Measurements from ENCODE around the gene N4BP2L2.

Gene N4BP2L2

DNA sequence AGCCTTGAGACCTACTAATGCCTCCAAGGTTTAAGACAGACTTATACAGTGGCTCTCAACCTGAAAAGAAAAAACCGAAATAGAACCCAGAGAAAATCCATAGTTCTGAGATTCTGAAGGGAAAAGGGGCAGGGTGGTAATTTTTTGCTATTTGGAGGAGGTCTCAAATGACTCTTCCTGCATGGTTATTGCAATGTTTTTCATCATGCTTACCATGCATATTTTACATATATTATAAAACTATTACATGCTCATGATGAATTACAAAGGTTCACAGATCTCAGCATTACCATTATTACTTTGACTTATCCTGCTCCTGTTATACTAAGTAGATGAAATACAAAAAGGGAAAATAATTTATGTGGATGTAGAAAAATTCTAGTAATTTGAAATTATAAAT lies 47.6 kb downstream of the N4BP2L2 start:
- H3K36me3 ChIP-seq (ENCODE audit: control insufficient read depth, insufficient read depth, low read length): no peaks in the 10 kb centered on the region
- no peak overlapping the region for H3K9ac ChIP-seq
- H3K27me3 ChIP-seq (ENCODE audit: control insufficient read depth, insufficient read depth, low read length): no peaks in the 10 kb centered on the region
- H3K4me2 ChIP-seq (ENCODE audit: low read length): no peak overlapping the region
- H3K4me1 ChIP-seq: no peaks in the 10 kb centered on the region
- H2AFZ ChIP-seq: no peak overlapping the region
- TF ChIP-seq, protein P1, sequence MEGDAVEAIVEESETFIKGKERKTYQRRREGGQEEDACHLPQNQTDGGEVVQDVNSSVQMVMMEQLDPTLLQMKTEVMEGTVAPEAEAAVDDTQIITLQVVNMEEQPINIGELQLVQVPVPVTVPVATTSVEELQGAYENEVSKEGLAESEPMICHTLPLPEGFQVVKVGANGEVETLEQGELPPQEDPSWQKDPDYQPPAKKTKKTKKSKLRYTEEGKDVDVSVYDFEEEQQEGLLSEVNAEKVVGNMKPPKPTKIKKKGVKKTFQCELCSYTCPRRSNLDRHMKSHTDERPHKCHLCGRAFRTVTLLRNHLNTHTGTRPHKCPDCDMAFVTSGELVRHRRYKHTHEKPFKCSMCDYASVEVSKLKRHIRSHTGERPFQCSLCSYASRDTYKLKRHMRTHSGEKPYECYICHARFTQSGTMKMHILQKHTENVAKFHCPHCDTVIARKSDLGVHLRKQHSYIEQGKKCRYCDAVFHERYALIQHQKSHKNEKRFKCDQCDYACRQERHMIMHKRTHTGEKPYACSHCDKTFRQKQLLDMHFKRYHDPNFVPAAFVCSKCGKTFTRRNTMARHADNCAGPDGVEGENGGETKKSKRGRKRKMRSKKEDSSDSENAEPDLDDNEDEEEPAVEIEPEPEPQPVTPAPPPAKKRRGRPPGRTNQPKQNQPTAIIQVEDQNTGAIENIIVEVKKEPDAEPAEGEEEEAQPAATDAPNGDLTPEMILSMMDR (IDR thresholded peaks at IDR 0.05): no peak
- H3K27ac ChIP-seq: no peak overlapping the region
- H3K79me2 ChIP-seq: no peaks in the 10 kb centered on the region
- H3K4me3 ChIP-seq (ENCODE audit: low read depth, low read length): no peak overlapping the region
- no peaks in the 10 kb centered on the region for H3K9me3 ChIP-seq (ENCODE audit: control insufficient read depth, low read length)

- H3K4me2 ChIP-seq (ENCODE audit: low read length): no peak overlapping the region
- H3K27ac ChIP-seq: no peak overlapping the region
- H3K27me3 ChIP-seq (ENCODE audit: control insufficient read depth, insufficient read depth, low read length): no peaks in the 10 kb centered on the region
- no peak overlapping the region for H3K4me3 ChIP-seq (ENCODE audit: low read depth, low read length)
- H3K9ac ChIP-seq: no peak overlapping the region
- H2AFZ ChIP-seq: no peak overlapping the region
- no peaks in the 10 kb centered on the region for H3K9me3 ChIP-seq (ENCODE audit: control insufficient read depth, low read length)
- no peaks in the 10 kb centered on the region for H3K36me3 ChIP-seq (ENCODE audit: control insufficient read depth, insufficient read depth, low read length)
- TF ChIP-seq, protein P1 (IDR thresholded peaks at IDR 0.05): no peak
- no peaks in the 10 kb centered on the region for H3K79me2 ChIP-seq
- no peaks in the 10 kb centered on the region for H3K4me1 ChIP-seq
Measured at GRCh38 chr13:32476892-32477291, 61.7 kb downstream of the N4BP2L2 start.

DNA sequence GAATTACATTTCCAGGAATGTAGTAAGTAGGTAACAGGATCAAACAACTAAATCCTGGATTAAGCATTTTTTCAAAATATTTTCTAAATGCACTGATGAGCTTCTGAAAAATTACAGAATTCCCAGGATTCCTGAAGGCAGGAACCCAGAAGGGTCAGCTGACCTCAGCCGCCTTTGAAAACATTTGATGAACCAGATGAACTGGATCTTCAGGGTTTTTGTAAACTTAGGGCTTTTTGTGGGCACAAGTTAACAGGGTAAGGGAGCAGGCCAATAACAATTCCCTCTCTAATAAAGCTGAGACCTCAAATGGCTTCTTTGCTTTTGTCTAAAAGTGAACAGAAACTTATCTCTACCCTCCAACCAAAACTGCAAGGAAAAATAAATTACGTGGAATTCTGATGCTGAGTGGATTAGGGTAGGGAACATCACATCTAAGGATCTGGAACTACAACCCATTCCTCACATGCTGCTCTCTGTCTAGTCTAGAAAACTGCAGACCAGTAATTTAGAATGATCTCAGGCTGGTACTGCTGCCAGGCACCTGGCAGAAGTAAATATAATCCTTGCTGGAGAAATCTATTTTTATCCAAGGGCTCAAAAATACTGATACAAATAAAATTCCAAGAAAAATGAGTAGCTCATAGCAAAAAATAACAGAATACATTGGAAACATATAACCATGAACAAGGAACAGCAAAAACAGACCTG lies 62.4 kb downstream of the N4BP2L2 start:
- no peak overlapping the region for H3K27ac ChIP-seq
- no peak overlapping the region for H3K4me3 ChIP-seq (ENCODE audit: low read depth, low read length)
- no peak overlapping the region for H2AFZ ChIP-seq
- H3K79me2 ChIP-seq: no peaks in the 10 kb centered on the region
- H3K4me1 ChIP-seq: no peaks in the 10 kb centered on the region
- H3K9me3 ChIP-seq (ENCODE audit: control insufficient read depth, low read length): no peaks in the 10 kb centered on the region
- H3K9ac ChIP-seq: no peak overlapping the region
- H3K4me2 ChIP-seq (ENCODE audit: low read length): no peak overlapping the region
- TF ChIP-seq, protein P1 (IDR thresholded peaks at IDR 0.05): no peak
- no peaks in the 10 kb centered on the region for H3K36me3 ChIP-seq (ENCODE audit: control insufficient read depth, insufficient read depth, low read length)
- no peaks in the 10 kb centered on the region for H3K27me3 ChIP-seq (ENCODE audit: control insufficient read depth, insufficient read depth, low read length)

GRCh38 chr13:32474999-32475792 lies 63.4 kb downstream of the N4BP2L2 start:
- Histone ChIP-seq H3K9ac (no peak overlapping the region), H3K36me3 (ENCODE audit: control insufficient read depth, insufficient read depth, low read length) (no peaks in the 10 kb centered on the region), H2AFZ (no peak overlapping the region), H3K9me3 (ENCODE audit: control insufficient read depth, low read length) (no peaks in the 10 kb centered on the region), H3K4me2 (ENCODE audit: low read length) (no peak overlapping the region), H3K27ac (no peak overlapping the region), H3K4me1 (no peaks in the 10 kb centered on the region), H3K4me3 (ENCODE audit: low read depth, low read length) (no peak overlapping the region), H3K27me3 (ENCODE audit: control insufficient read depth, insufficient read depth, low read length) (no peaks in the 10 kb centered on the region), H3K79me2 (no peaks in the 10 kb centered on the region)
- TF ChIP-seq, protein P1 (IDR thresholded peaks at IDR 0.05): no peak
